Breast epithelium (tissue), 4 donors: Measurements from ENCODE around the gene CETP. TPM values are rescaled to one million over a fixed set of nuclear protein-coding genes. Genes with fewer than 3 reads are reported as not detected.
"Not testable (repeated sequence)": the region's sequence is repeated elsewhere in the genome, so short reads cannot be mapped to it uniquely, and the experiment has no call there.

Source experiments
- DNase-seq, 2 donors: peaks; one replicate each; pipeline ENCODE4 v3.0.0-alpha.2; 2019; ENCODE audit warnings: low spot score in 2 of 2
- H3K27ac ChIP-seq, 2 donors: fragments of 200-600 bp; sonication (generic) in 1 of 2; one replicate each; pipeline ENCODE4 v1.5.1; 2016 to 2019; ENCODE audit warnings: mild to moderate bottlenecking in 1 of 2
- H3K27me3 ChIP-seq, 2 donors: fragments of 200-600 bp; sonication (generic) in 1 of 2; one replicate each; pipeline versions ENCODE4 v1.5.1 to v1.6.0; 2017 to 2019; ENCODE audit warnings: control low read depth in 1 of 2, mild to moderate bottlenecking in 1 of 2
- H3K36me3 ChIP-seq: fragments of 200-600 bp; one replicate; pipeline ENCODE4 v1.5.1; 2019
- H3K4me1 ChIP-seq, 2 donors: fragments of 200-600 bp; sonication (generic); one replicate each; pipeline ENCODE4 v1.5.1; 2016 to 2019; ENCODE audit warnings: control low read depth in 1 of 2
- H3K4me3 ChIP-seq, 3 donors: fragments of 200-600 bp; sonication (generic); 1 replicate in 2 of 3; 2 replicates in 1 of 3; pipeline ENCODE4 v1.5.1; 2016 to 2019; ENCODE audit warnings: mild to moderate bottlenecking in 3 of 3, moderate library complexity in 2 of 3
- H3K9me3 ChIP-seq, 2 donors: fragments of 200-600 bp; sonication (generic) in 1 of 2; one replicate each; pipeline ENCODE4 v1.5.1; 2016 to 2019; ENCODE audit warnings: control low read depth in 1 of 2
- POLR2A ChIP-seq: fragments of 450-650 bp; IDR thresholded peaks from one replicate; pipeline ENCODE4 v1.6.1; 2016; ENCODE audit warnings: antibody characterized with exemption, mild to moderate bottlenecking, moderate library complexity
- POLR2AphosphoS5 ChIP-seq, 3 donors: sonication (generic); formaldehyde crosslinking; IDR thresholded peaks; one replicate each; pipeline ENCODE4 v1.6.1; 2017; ENCODE audit warnings: antibody characterized with exemption in 3 of 3
- intact Hi-C: fragments of 100-400 bp; cut with DNase I; formaldehyde crosslinking; loops from one replicate; pipeline ENCODE4 v1.15.1; 2023; ENCODE audit warnings: low total_unique reads
- total RNA-seq, 3 donors: library from RNA; depleted of rRNA; stranded (reverse); fragments of >200 nt; gene quantifications; one replicate each; pipeline ENCODE4 v1.1.0, GENCODE V29; 2016
- TF ChIP-seq, protein P1 (sequence below), 3 donors: fragments of 450-650 bp; IDR thresholded peaks; one replicate each; pipeline ENCODE4 v1.5.1; 2016 to 2017; ENCODE audit warnings: antibody characterized with exemption in 3 of 3, mild to moderate bottlenecking in 3 of 3, moderate library complexity in 3 of 3

The CETP gene
- total RNA-seq, 3 donors from 2014 or later = 0.44 to 0.80 (median 0.66) TPM

DNA sequence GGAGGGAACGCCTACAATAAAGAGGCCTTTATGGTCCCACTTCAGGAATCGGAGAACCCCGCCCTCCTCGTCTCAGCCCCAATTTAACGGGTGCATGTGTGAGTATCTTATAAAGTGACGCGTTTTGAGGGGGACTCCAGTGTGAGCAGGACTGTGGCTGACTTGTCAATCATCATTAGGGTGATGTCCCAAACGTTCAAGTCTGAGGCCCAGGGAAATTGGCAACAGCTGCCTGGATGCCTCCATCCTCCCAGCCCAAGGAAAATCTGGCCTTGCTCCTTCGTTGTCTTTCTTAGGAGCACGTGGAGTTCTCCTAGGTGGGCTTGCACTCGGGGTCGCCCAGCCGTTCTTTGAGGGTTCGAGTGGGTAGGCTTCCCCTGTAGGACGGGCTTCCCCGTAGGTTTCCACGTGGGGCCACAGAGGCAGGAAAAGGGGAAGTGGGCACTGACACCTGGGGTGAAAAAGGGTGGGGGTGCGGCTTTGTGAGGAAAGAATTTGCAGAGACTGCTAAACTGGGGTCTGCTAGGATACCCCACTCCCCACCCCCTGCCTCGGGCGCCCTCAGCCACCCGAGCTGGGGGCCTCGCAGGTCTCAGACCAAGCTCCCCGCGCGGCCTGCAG lies 30.4 kb upstream of the CETP start:
- TF ChIP-seq, protein P1, sequence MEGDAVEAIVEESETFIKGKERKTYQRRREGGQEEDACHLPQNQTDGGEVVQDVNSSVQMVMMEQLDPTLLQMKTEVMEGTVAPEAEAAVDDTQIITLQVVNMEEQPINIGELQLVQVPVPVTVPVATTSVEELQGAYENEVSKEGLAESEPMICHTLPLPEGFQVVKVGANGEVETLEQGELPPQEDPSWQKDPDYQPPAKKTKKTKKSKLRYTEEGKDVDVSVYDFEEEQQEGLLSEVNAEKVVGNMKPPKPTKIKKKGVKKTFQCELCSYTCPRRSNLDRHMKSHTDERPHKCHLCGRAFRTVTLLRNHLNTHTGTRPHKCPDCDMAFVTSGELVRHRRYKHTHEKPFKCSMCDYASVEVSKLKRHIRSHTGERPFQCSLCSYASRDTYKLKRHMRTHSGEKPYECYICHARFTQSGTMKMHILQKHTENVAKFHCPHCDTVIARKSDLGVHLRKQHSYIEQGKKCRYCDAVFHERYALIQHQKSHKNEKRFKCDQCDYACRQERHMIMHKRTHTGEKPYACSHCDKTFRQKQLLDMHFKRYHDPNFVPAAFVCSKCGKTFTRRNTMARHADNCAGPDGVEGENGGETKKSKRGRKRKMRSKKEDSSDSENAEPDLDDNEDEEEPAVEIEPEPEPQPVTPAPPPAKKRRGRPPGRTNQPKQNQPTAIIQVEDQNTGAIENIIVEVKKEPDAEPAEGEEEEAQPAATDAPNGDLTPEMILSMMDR (IDR thresholded peaks at IDR 0.05) = no peak
- TF ChIP-seq POLR2AphosphoS5 (IDR thresholded peaks at IDR 0.05) (no peak), POLR2A (no peak)
- Histone ChIP-seq H3K4me3 (peak overlapping the region; percentile 92 to 99 (median 98)), H3K9me3 (no peaks in the 10 kb centered on the region), H3K27me3 (no peaks in the 10 kb centered on the region), H3K4me1 (peaks cover 0 to 9% of the 10 kb centered on the region in 2 donors), H3K36me3 (no peaks in the 10 kb centered on the region), H3K27ac (peak overlapping the region; percentile 99)
- intact Hi-C loops = loop anchor here (2.0 kb wide), 1 partner anchor 63 kb away; no protein-coding TSS in a partner anchor
- peak in 1 of 2 donors; percentile 43 for DNase-seq

- TF ChIP-seq POLR2AphosphoS5 (IDR thresholded peaks at IDR 0.05) (peak; percentile 95 to 97 (median 96)), POLR2A (peak; percentile 96)
- TF ChIP-seq, protein P1 (IDR thresholded peaks at IDR 0.05) = peak; percentile 4 to 16 (median 9)
- Histone ChIP-seq H3K4me1 (peaks cover 0 to 9% of the 10 kb centered on the region in 2 donors), H3K4me3 (peak within 1 kb of the TSS; percentile 92 to 99 (median 98)), H3K27ac (peak within 1 kb of the TSS; percentile 99), H3K36me3 (no peaks in the 10 kb centered on the region), H3K27me3 (no peaks in the 10 kb centered on the region), H3K9me3 (no peaks in the 10 kb centered on the region)
- peak; percentile 98 to 99 for DNase-seq
- intact Hi-C loops = loop anchor here (2.0 kb wide), 1 partner anchor 63 kb away; no protein-coding TSS in a partner anchor
Measured at GRCh38 chr16:56931892-56932720, 29.6 kb upstream of the CETP start, which contains the start of gene HERPUD1. Gene HERPUD1 (plus strand): TSS chr16:56932142. CDS start chr16:56932245, 103 bp downstream.

DNA sequence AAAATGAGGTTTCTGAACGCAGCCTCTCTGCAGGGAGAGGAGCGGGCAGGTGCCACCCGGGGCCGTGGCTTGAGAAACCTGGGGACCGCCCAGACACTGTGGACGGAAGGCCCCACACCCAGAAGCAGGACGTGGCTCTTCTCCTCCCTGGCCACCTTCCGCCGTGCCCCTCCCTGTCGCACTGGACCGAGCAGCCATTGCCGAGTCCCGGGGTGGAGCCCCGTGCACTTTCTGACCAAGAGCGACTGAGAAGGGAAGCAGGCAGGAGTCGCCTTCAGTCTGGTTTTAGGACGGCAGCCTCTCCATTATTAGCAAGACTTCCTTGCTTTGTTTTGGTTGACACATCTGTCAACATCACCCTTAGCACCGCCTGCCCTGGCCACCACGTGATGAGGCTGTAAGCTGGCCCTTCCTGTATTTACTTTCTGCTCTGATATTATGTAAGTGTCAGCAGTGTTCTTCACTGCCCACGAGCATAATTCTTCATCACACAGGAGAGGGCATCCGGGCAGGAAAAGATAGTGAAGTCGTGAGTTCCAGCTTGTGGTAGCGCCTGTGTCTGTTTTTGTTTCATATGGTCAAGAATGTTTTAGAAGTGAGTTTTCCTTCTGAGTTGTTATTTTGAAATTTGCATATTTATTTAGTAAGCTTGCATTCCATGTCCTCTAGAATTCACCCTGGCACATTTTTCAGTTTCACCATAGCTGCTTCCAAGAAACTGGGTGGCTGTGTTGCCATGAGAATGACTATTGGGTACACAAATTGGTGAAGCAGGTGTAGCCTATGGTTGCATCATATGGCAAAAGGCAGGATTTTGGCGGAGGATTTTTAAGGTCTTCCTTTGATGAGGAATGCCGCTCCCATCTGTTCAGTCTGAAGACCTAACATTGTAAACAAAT lies 28.8 kb upstream of the CETP start:
- intact Hi-C loops = no loop called here

GRCh38 chr16:56933828-56934598 lies 27.7 kb upstream of the CETP start:
- Histone ChIP-seq H3K9me3 (no peaks in the 10 kb centered on the region), H3K4me1 (peaks cover 0 to 9% of the 10 kb centered on the region in 2 donors), H3K36me3 (no peaks in the 10 kb centered on the region), H3K27ac (peak overlapping the region; percentile 99), H3K4me3 (peak overlapping the region; percentile 92 to 99 (median 98)), H3K27me3 (no peaks in the 10 kb centered on the region)
- intact Hi-C loops = no loop called here
- DNase-seq = no peak
- TF ChIP-seq POLR2AphosphoS5 (IDR thresholded peaks at IDR 0.05) (no peak), POLR2A (no peak)
- TF ChIP-seq, protein P1 (IDR thresholded peaks at IDR 0.05) = no peak

More for the DNA sequence above, 28.8 kb upstream of the CETP start:
- Histone ChIP-seq H3K4me3 (peak overlapping the region; percentile 92 to 99 (median 98)), H3K27me3 (no peaks in the 10 kb centered on the region), H3K4me1 (peaks cover 0 to 9% of the 10 kb centered on the region in 2 donors), H3K36me3 (no peaks in the 10 kb centered on the region), H3K27ac (peak overlapping the region; percentile 99), H3K9me3 (no peaks in the 10 kb centered on the region)
- peak; percentile 79 to 83 for DNase-seq
- TF ChIP-seq, protein P1 (IDR thresholded peaks at IDR 0.05) = no peak
- peak; percentile 41 to 89 (median 79) for TF ChIP-seq POLR2AphosphoS5 (IDR thresholded peaks at IDR 0.05)
- peak; percentile 42 for TF ChIP-seq POLR2A

- H3K9me3 ChIP-seq, DNase-seq, H3K4me1 ChIP-seq, H3K36me3 ChIP-seq, intact Hi-C loops, H3K27me3 ChIP-seq: not testable (repeated sequence)
- peak overlapping the region; percentile 99 for H3K27ac ChIP-seq
- H3K4me3 ChIP-seq = peak overlapping the region; percentile 92 to 99 (median 98)
Measured at GRCh38 chr16:56934599-56935145, 27.1 kb upstream of the CETP start.
